ENCODE results near the gene ERV3-1. TPM values are rescaled to one million over a fixed set of nuclear protein-coding genes. Genes with fewer than 3 reads are reported as not detected.

Gene ERV3-1
- total and polyA plus RNA-seq, 12 donors = 2.0 to 9.3 (median 6.0) TPM

GRCh38 chr7:64999165-65000004, 7.1 kb downstream of the ERV3-1 start:
- WGBS, 2 donors = 73 to 79% methylated on average over 11 of the region's 11 CpGs
- DNase-seq (no peak), ATAC-seq (peak in 6 of 8 donors; percentile 30 to 47 (median 32))
- TF ChIP-seq CTCF (IDR thresholded peaks at IDR 0.05) = no peak
- Histone ChIP-seq H3K4me1 (peaks cover 0 to 67% (median 32%) of the 10 kb centered on the region in 9 donors), H3K36me3 (peaks cover 0 to 15% (median 0%) of the 10 kb centered on the region in 9 donors), H3K4me3 (no peak overlapping the region), H3K27me3 (no peaks in the 10 kb centered on the region), H3K9me3 (peaks cover 0 to 75% (median 0%) of the 10 kb centered on the region in 11 donors), H3K27ac (peak overlapping the region in 6 of 10 donors; percentile 24 to 86 (median 62))
- intact Hi-C loops (cut with DNase I) = loop anchor here in 1 of 10 donors (10.0 kb wide), 1 partner anchor 85 kb away; no protein-coding TSS in a partner anchor

- Histone ChIP-seq H3K27ac (peak overlapping the region in 8 of 10 donors; percentile 24 to 86 (median 62)), H3K4me3 (no peak overlapping the region), H3K27me3 (no peaks in the 10 kb centered on the region), H3K9me3 (peaks cover 0 to 81% (median 0%) of the 10 kb centered on the region in 11 donors), H3K36me3 (peaks cover 0 to 15% (median 0%) of the 10 kb centered on the region in 9 donors), H3K4me1 (peaks cover 0 to 61% (median 26%) of the 10 kb centered on the region in 9 donors)
- no peak for DNase-seq
- intact Hi-C loops (cut with DNase I) = loop anchor here in 1 of 10 donors (10.0 kb wide), 1 partner anchor 84 kb away; no protein-coding TSS in a partner anchor
- WGBS, 2 donors = 98% methylated on average over 7 of the region's 7 CpGs
- no peak for TF ChIP-seq CTCF (IDR thresholded peaks at IDR 0.05)
- ATAC-seq = peak in 1 of 8 donors; percentile 3
These were observed 7.7 kb downstream of the ERV3-1 start for GRCh38 chr7:64998865-64999164.

GRCh38 chr7:64997927-64998391, 8.5 kb downstream of the ERV3-1 start:
- Histone ChIP-seq H3K27me3 (no peaks in the 10 kb centered on the region), H3K4me3 (no peak overlapping the region), H3K27ac (peak overlapping the region; percentile 24 to 86 (median 66)), H3K36me3 (peaks cover 0 to 17% (median 2%) of the 10 kb centered on the region in 9 donors), H3K4me1 (peaks cover 0 to 55% (median 24%) of the 10 kb centered on the region in 9 donors), H3K9me3 (peaks cover 0 to 83% (median 0%) of the 10 kb centered on the region in 11 donors)
- no peak for TF ChIP-seq CTCF (IDR thresholded peaks at IDR 0.05)
- 54 to 66% methylated on average over 8 of the region's 8 CpGs for WGBS, 2 donors
- DNase-seq = no peak
- ATAC-seq = peak; percentile 47 to 82 (median 66)
- intact Hi-C loops (cut with DNase I) = loop anchor here in 1 of 10 donors (10.0 kb wide), 1 partner anchor 83 kb away; no protein-coding TSS in a partner anchor

- H3K9me3 ChIP-seq = peaks cover 0 to 88% (median 0%) of the 10 kb centered on the region in 11 donors
- peak overlapping the region in 9 of 10 donors; percentile 34 to 86 (median 69) for H3K27ac ChIP-seq
- ATAC-seq (peak in 5 of 8 donors; percentile 23 to 67 (median 36)), DNase-seq (no peak)
- H3K36me3 ChIP-seq = peaks cover 0 to 23% (median 9%) of the 10 kb centered on the region in 9 donors
- no peaks in the 10 kb centered on the region for H3K27me3 ChIP-seq
- H3K4me1 ChIP-seq = peaks cover 0 to 49% (median 18%) of the 10 kb centered on the region in 9 donors
- TF ChIP-seq CTCF (IDR thresholded peaks at IDR 0.05) = no peak
- intact Hi-C loops (cut with DNase I) = loop anchor here in 1 of 10 donors (10.0 kb wide), 1 partner anchor 83 kb away; no protein-coding TSS in a partner anchor
- no peak overlapping the region for H3K4me3 ChIP-seq
- WGBS, 2 donors = 86 to 89% methylated on average over 12 of the region's 12 CpGs
These were observed 9.2 kb downstream of the ERV3-1 start for GRCh38 chr7:64997164-64997908.

Measured in heart right ventricle (tissue), 16 donors.